HG02678 (cell line): ENCODE results near the gene RIMKLB.

Source experiments
- ATAC-seq: cut with Tn5 transposase; IDR thresholded peaks from one replicate; pipeline ENCODE4 v1.9.1; 2021; ENCODE audit warnings: mild to moderate bottlenecking, moderate library complexity; ENCODE audit not compliant: unreplicated experiment

The RIMKLB gene

GRCh38 chr12:8697476-8698131, at the start of gene RIMKLB:
Gene RIMKLB (plus strand): TSS chr12:8697991. CDS start chr12:8713867, 15,876 bp downstream.
- peak; percentile 83 for ATAC-seq

GRCh38 chr12:8648576-8649205, 49.1 kb upstream of the RIMKLB start:
- ATAC-seq: peak; percentile 67

GRCh38 chr12:8655421-8655820, 42.4 kb upstream of the RIMKLB start:
- ATAC-seq: no peak

GRCh38 chr12:8658346-8658745, 39.4 kb upstream of the RIMKLB start:
- ATAC-seq: no peak

- ATAC-seq: no peak
These were observed 36.8 kb upstream of the RIMKLB start for GRCh38 chr12:8661016-8661415.

- ATAC-seq: no peak
These were observed 36.0 kb upstream of the RIMKLB start for GRCh38 chr12:8661751-8662150.

- ATAC-seq: no peak
These were observed 35.2 kb upstream of the RIMKLB start, which contains the start of gene MFAP5 for GRCh38 chr12:8662593-8662992. Gene MFAP5 (minus strand): TSS chr12:8662826. CDS start chr12:8662104, 722 bp downstream.

GRCh38 chr12:8664228-8664913, 33.4 kb upstream of the RIMKLB start:
- ATAC-seq: no peak

GRCh38 chr12:8665759-8666158, 32.0 kb upstream of the RIMKLB start:
- no peak for ATAC-seq

- no peak for ATAC-seq
These were observed 30.5 kb upstream of the RIMKLB start for GRCh38 chr12:8667270-8667669.

- no peak for ATAC-seq
These were observed 29.4 kb upstream of the RIMKLB start for GRCh38 chr12:8668441-8668840.

- no peak for ATAC-seq
These were observed 25.4 kb upstream of the RIMKLB start for GRCh38 chr12:8672381-8672780.

- no peak for ATAC-seq
These were observed 22.2 kb upstream of the RIMKLB start for GRCh38 chr12:8675591-8676036.

GRCh38 chr12:8676651-8677050, 21.1 kb upstream of the RIMKLB start:
- ATAC-seq: no peak

- no peak for ATAC-seq
These were observed 20.4 kb upstream of the RIMKLB start for GRCh38 chr12:8677362-8677761.

- ATAC-seq: no peak
These were observed 19.1 kb upstream of the RIMKLB start for GRCh38 chr12:8678661-8679111.

- ATAC-seq: no peak
These were observed 17.3 kb upstream of the RIMKLB start for GRCh38 chr12:8680533-8680932.

GRCh38 chr12:8681129-8681884, 16.5 kb upstream of the RIMKLB start:
- ATAC-seq: no peak

- ATAC-seq: no peak
These were observed 12.7 kb upstream of the RIMKLB start for GRCh38 chr12:8685051-8685450.

GRCh38 chr12:8687846-8688601, 9.8 kb upstream of the RIMKLB start:
- ATAC-seq: no peak
